ENCODE results near the gene PTPRG.

PTPRG gene

GRCh38 chr3:62329971-62330370 is 768.6 kb downstream of the PTPRG start:
- no peaks in the 10 kb centered on the region for H3K27me3 ChIP-seq (ENCODE audit: insufficient read depth, low read depth)
- no peak overlapping the region for H3K4me3 ChIP-seq (IDR thresholded peaks at IDR 0.05; ENCODE audit: insufficient read depth, low read depth, low read length)
- no peak overlapping the region for H3K27ac ChIP-seq
- H2AFZ ChIP-seq (ENCODE audit: low read depth): no peak overlapping the region
- H3K4me1 ChIP-seq (ENCODE audit: low read depth, poor library complexity, severe bottlenecking): no peaks in the 10 kb centered on the region
- no peaks in the 10 kb centered on the region for H4K20me1 ChIP-seq (ENCODE audit: insufficient read depth)
- H3K9ac ChIP-seq: no peak overlapping the region
- TF ChIP-seq, protein P1, sequence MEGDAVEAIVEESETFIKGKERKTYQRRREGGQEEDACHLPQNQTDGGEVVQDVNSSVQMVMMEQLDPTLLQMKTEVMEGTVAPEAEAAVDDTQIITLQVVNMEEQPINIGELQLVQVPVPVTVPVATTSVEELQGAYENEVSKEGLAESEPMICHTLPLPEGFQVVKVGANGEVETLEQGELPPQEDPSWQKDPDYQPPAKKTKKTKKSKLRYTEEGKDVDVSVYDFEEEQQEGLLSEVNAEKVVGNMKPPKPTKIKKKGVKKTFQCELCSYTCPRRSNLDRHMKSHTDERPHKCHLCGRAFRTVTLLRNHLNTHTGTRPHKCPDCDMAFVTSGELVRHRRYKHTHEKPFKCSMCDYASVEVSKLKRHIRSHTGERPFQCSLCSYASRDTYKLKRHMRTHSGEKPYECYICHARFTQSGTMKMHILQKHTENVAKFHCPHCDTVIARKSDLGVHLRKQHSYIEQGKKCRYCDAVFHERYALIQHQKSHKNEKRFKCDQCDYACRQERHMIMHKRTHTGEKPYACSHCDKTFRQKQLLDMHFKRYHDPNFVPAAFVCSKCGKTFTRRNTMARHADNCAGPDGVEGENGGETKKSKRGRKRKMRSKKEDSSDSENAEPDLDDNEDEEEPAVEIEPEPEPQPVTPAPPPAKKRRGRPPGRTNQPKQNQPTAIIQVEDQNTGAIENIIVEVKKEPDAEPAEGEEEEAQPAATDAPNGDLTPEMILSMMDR (conservative IDR thresholded peaks at IDR 0.05; ENCODE audit: low read depth, low read length): no peak
- H3K36me3 ChIP-seq (ENCODE audit: insufficient read depth): no peaks in the 10 kb centered on the region
- no peaks in the 10 kb centered on the region for H3K79me2 ChIP-seq (ENCODE audit: insufficient read depth, low read depth)
- H3K4me2 ChIP-seq: no peak overlapping the region

DNA sequence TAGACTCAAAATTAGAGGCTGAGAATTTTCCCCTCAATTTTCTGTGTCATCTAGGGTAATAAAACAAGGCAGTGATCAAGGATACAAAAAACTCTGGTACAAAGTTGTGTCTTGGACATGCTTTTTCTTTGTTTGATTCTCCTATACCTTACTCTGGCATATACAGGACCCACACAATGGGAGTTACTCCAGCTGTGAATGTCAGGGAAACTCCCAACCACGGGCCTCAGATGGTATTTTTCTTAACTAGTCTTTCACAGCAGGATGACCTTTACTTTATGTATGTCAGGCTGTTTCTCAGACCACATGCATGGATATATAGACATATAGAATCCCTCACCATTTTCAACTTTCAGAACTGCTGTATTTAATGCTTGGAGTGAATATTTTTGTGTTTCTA is 770.6 kb downstream of the PTPRG start:
- H3K79me2 ChIP-seq (ENCODE audit: insufficient read depth, low read depth): no peaks in the 10 kb centered on the region
- no peak overlapping the region for H3K4me3 ChIP-seq (IDR thresholded peaks at IDR 0.05; ENCODE audit: insufficient read depth, low read depth, low read length)
- H3K27me3 ChIP-seq (ENCODE audit: insufficient read depth, low read depth): no peaks in the 10 kb centered on the region
- no peaks in the 10 kb centered on the region for H3K4me1 ChIP-seq (ENCODE audit: low read depth, poor library complexity, severe bottlenecking)
- no peak overlapping the region for H3K27ac ChIP-seq
- TF ChIP-seq, protein P1 (conservative IDR thresholded peaks at IDR 0.05; ENCODE audit: low read depth, low read length): no peak
- no peak overlapping the region for H3K9ac ChIP-seq
- H2AFZ ChIP-seq (ENCODE audit: low read depth): no peak overlapping the region
- H4K20me1 ChIP-seq (ENCODE audit: insufficient read depth): no peaks in the 10 kb centered on the region
- no peaks in the 10 kb centered on the region for H3K36me3 ChIP-seq (ENCODE audit: insufficient read depth)
- H3K4me2 ChIP-seq: no peak overlapping the region

DNA sequence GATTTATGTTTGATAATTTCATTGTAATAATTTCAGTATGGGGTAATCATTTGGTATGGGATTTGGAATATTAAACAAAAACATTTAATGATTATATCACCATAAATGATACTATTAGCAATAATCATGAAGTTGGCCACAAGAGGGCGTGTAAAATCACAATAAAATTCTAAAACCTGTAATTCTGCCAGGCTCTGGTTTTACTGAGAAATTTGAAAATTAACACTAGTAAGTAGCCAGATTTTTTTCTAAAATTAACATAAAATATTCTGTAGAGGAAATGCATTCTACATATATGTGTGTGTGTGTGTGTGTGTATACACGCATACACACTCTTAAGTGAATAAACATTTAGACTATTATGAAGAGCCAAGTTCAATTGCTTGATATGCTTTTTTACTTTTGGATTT is 771.5 kb downstream of the PTPRG start:
- Histone ChIP-seq H2AFZ (ENCODE audit: low read depth) (no peak overlapping the region), H3K27ac (no peak overlapping the region), H3K4me3 (IDR thresholded peaks at IDR 0.05; ENCODE audit: insufficient read depth, low read depth, low read length) (no peak overlapping the region), H3K9ac (no peak overlapping the region), H4K20me1 (ENCODE audit: insufficient read depth) (no peaks in the 10 kb centered on the region), H3K4me2 (no peak overlapping the region), H3K4me1 (ENCODE audit: low read depth, poor library complexity, severe bottlenecking) (no peaks in the 10 kb centered on the region), H3K36me3 (ENCODE audit: insufficient read depth) (no peaks in the 10 kb centered on the region), H3K27me3 (ENCODE audit: insufficient read depth, low read depth) (no peaks in the 10 kb centered on the region), H3K79me2 (ENCODE audit: insufficient read depth, low read depth) (no peaks in the 10 kb centered on the region)
- TF ChIP-seq, protein P1 (conservative IDR thresholded peaks at IDR 0.05; ENCODE audit: low read depth, low read length): 0 out of 2 replicates have a peak, but pooled peaks have one; percentile 45

GRCh38 chr3:62335196-62335595 is 773.8 kb downstream of the PTPRG start:
- Histone ChIP-seq H3K27me3 (ENCODE audit: insufficient read depth, low read depth) (no peaks in the 10 kb centered on the region), H4K20me1 (ENCODE audit: insufficient read depth) (no peaks in the 10 kb centered on the region), H2AFZ (ENCODE audit: low read depth) (no peak overlapping the region)

More at GRCh38 chr3:62335196-62335595, 773.8 kb downstream of the PTPRG start:
- Histone ChIP-seq H3K27ac (no peak overlapping the region), H3K9ac (no peak overlapping the region), H3K36me3 (ENCODE audit: insufficient read depth) (no peaks in the 10 kb centered on the region), H3K4me3 (IDR thresholded peaks at IDR 0.05; ENCODE audit: insufficient read depth, low read depth, low read length) (no peak overlapping the region), H3K4me2 (no peak overlapping the region), H3K79me2 (ENCODE audit: insufficient read depth, low read depth) (no peaks in the 10 kb centered on the region), H3K4me1 (ENCODE audit: low read depth, poor library complexity, severe bottlenecking) (no peaks in the 10 kb centered on the region)
- TF ChIP-seq, protein P1 (conservative IDR thresholded peaks at IDR 0.05; ENCODE audit: low read depth, low read length): no peak
